GM12878 (cell line): ENCODE data around the gene TMEM14B. TPM values are rescaled to one million over a fixed set of nuclear protein-coding genes. Genes with fewer than 3 reads are reported as not detected.

ENCODE experiments used
- ATAC-seq: fragments of 200-7000 bp; cut with Tn5 transposase; 3 replicates; pipeline ENCODE4 v1.9.1; 2020; ENCODE audit warnings: mild to moderate bottlenecking, moderate library complexity
- BruUV-seq: library from RNA; stranded (reverse); fragments of 400-500 nt; replicated peaks from 2 replicates; lab custom pipeline; 2021; lab: Mats Ljungman, UMichigan
- CTCF ChIA-PET: fragments of 300-600 bp; sonication (Branson Sonifier 250); formaldehyde crosslinking; extraction: SDS; loops from one replicate; lab custom pipeline; 2021; ENCODE audit warnings: inconsistent platforms; lab: Yijun Ruan, JAX
- POLR2A ChIA-PET: fragments of 350-600 bp; formaldehyde crosslinking; extraction: SDS; loops from one replicate; lab custom pipeline; 2021; ENCODE audit warnings: inconsistent platforms; lab: Charles Lee
- RAD21 ChIA-PET: fragments of 300-600 bp; sonication (Branson Sonifier 250); formaldehyde crosslinking; loops from one replicate; lab custom pipeline; 2023; ENCODE audit warnings: antibody characterized with exemption; ENCODE audit not compliant: unreplicated experiment; lab: Charles Lee
- SMC1A ChIA-PET: fragments of 300-600 bp; sonication (Branson Sonifier 250); formaldehyde crosslinking; loops from one replicate; lab custom pipeline; 2023; ENCODE audit not compliant: unreplicated experiment, uncharacterized antibody; lab: Charles Lee
- DNase-seq: peaks from one replicate; pipeline ENCODE4 v3.0.0-alpha.2; 2011; ENCODE audit warnings: low read depth, low spot score
- FAIRE-seq: peaks from 3 replicates; lab custom pipeline; 2011; peaks lifted over from hg19 to GRCh38; lab: Jason Lieb, UNC
- H2AFZ ChIP-seq: 2 replicates; pipeline ENCODE4 v1.6.0; 2011; ENCODE audit warnings: low read depth, low read length, control low read depth; ENCODE audit not compliant: control insufficient read depth
- H3K27ac ChIP-seq: 2 replicates; pipeline ENCODE4 v1.5.1; 2011; ENCODE audit warnings: control low read depth; ENCODE audit not compliant: control insufficient read depth, insufficient read depth
- H3K27me3 ChIP-seq, 2 experiments: replicated peaks in 1 of 2; 2 replicates each; pipeline versions ENCODE4 v1.6.0 to v1.6.1; 2011; ENCODE audit warnings: low read length in 1 of 2; ENCODE audit not compliant: control insufficient read depth in 2 of 2, insufficient read depth in 2 of 2
- H3K36me3 ChIP-seq, 2 experiments: 2 replicates each; pipeline ENCODE4 v1.5.1; 2011; ENCODE audit warnings: low read length in 1 of 2; ENCODE audit not compliant: control insufficient read depth in 2 of 2, insufficient read depth in 2 of 2
- H3K4me1 ChIP-seq: 2 replicates; pipeline ENCODE4 v1.6.1; 2011; ENCODE audit warnings: mild to moderate bottlenecking, low read length, moderate library complexity, mixed read lengths; ENCODE audit not compliant: control insufficient read depth, insufficient read depth
- H3K4me2 ChIP-seq: 2 replicates; pipeline ENCODE4 v1.6.0; 2011; ENCODE audit warnings: control low read depth; ENCODE audit not compliant: control insufficient read depth, insufficient read depth
- H3K4me3 ChIP-seq: fragments of 200-600 bp; sonication (generic); 2 replicates; pipeline ENCODE4 v1.5.1; 2016
- H3K79me2 ChIP-seq: 2 replicates; pipeline ENCODE4 v1.6.0; 2011; ENCODE audit warnings: low read length; ENCODE audit not compliant: control insufficient read depth, insufficient read depth
- H3K9ac ChIP-seq: 2 replicates; pipeline ENCODE4 v1.8.0; 2011; ENCODE audit warnings: low read length, control low read depth, mixed read lengths; ENCODE audit not compliant: control insufficient read depth, insufficient read depth
- H3K9me3 ChIP-seq: replicated peaks from 3 replicates; pipeline ENCODE4 v1.5.1; 2011; ENCODE audit warnings: mild to moderate bottlenecking, low read length; ENCODE audit not compliant: control insufficient read depth, insufficient read depth
- H4K20me1 ChIP-seq: 2 replicates; pipeline ENCODE4 v1.6.0; 2011; ENCODE audit not compliant: control insufficient read depth, insufficient read depth
- BACH1 ChIP-seq: fragments of 450-650 bp; IDR thresholded peaks from 2 replicates; pipeline ENCODE4 v1.6.1; 2017; ENCODE audit warnings: mild to moderate bottlenecking, borderline replicate concordance
- CHD1 ChIP-seq: IDR thresholded peaks from 2 replicates; pipeline ENCODE4 v1.6.1; 2012; ENCODE audit warnings: low read depth, low read length, improper control_type of control experiment
- EGR1 ChIP-seq, 2 experiments: IDR thresholded peaks; 1 replicate in 1 of 2; 2 replicates in 1 of 2; pipeline ENCODE4 v1.6.1; 2011 to 2012; ENCODE audit warnings: low read depth in 2 of 2, low read length in 2 of 2, borderline replicate concordance in 1 of 2, mild to moderate bottlenecking in 1 of 2, moderate library complexity in 1 of 2
- ETV6 ChIP-seq, 2 experiments: fragments of 450-650 bp in 1 of 2; IDR thresholded peaks in 1 of 2; conservative IDR thresholded peaks in 1 of 2; 2 replicates each; pipeline ENCODE4 v1.6.1; 2014; ENCODE audit warnings: antibody characterized with exemption in 1 of 2, borderline replicate concordance in 1 of 2, low read depth in 1 of 2, mild to moderate bottlenecking in 1 of 2, moderate library complexity in 1 of 2
- FOXK2 ChIP-seq: fragments of 450-650 bp; IDR thresholded peaks from 2 replicates; pipeline ENCODE4 v1.6.1; 2017; ENCODE audit warnings: mild to moderate bottlenecking, moderate library complexity
- GATAD2B ChIP-seq: fragments of 450-650 bp; conservative IDR thresholded peaks from 2 replicates; pipeline ENCODE4 v1.6.1; 2017; ENCODE audit warnings: low read depth, mild to moderate bottlenecking, moderate library complexity
- MTA3 ChIP-seq: IDR thresholded peaks from 2 replicates; pipeline ENCODE4 v1.6.1; 2012; ENCODE audit warnings: low read length, inconsistent platforms, borderline replicate concordance
- NFXL1 ChIP-seq: fragments of 450-650 bp; IDR thresholded peaks from 2 replicates; pipeline ENCODE4 v1.6.1; 2017; ENCODE audit warnings: antibody characterized with exemption, mild to moderate bottlenecking, borderline replicate concordance
- NR2C1 ChIP-seq: fragments of 450-650 bp; IDR thresholded peaks from 2 replicates; pipeline ENCODE4 v1.6.1; 2017; ENCODE audit warnings: antibody characterized with exemption, mild to moderate bottlenecking, moderate library complexity
- NR2F1 ChIP-seq: fragments of 450-650 bp; conservative IDR thresholded peaks from 2 replicates; pipeline ENCODE4 v1.6.1; 2017; ENCODE audit warnings: mild to moderate bottlenecking
- PAX8 ChIP-seq: fragments of 450-650 bp; IDR thresholded peaks from 2 replicates; pipeline ENCODE4 v1.6.1; 2017; ENCODE audit warnings: mild to moderate bottlenecking, moderate library complexity
- RAD21 ChIP-seq: IDR thresholded peaks from 2 replicates; pipeline ENCODE4 v1.6.1; 2011; ENCODE audit warnings: mild to moderate bottlenecking, low read depth, low read length, moderate library complexity; ENCODE audit not compliant: insufficient read depth
- RBBP5 ChIP-seq: fragments of 200-600 bp; sonication (generic); conservative IDR thresholded peaks from 2 replicates; pipeline ENCODE4 v1.6.1; 2016
- SIN3A ChIP-seq: IDR thresholded peaks from 2 replicates; pipeline ENCODE4 v1.6.1; 2012; ENCODE audit warnings: low read depth, low read length, improper control_type of control experiment
- SIX5 ChIP-seq: IDR thresholded peaks from 2 replicates; pipeline ENCODE4 v1.6.1; 2011; ENCODE audit warnings: mild to moderate bottlenecking, low read depth, low read length, moderate library complexity; ENCODE audit not compliant: severe bottlenecking
- SP1 ChIP-seq: IDR thresholded peaks from one replicate; pipeline ENCODE4 v1.6.1; 2011; ENCODE audit warnings: low read depth, low read length
- SREBF1 ChIP-seq: IDR thresholded peaks from 2 replicates; pipeline ENCODE4 v1.6.1; 2012; ENCODE audit warnings: mild to moderate bottlenecking, low read length
- YY1 ChIP-seq: IDR thresholded peaks from 2 replicates; pipeline ENCODE4 v1.6.1; 2011; ENCODE audit warnings: low read depth, mild to moderate bottlenecking, low read length
- WGBS: methylation state at CpG from one replicate; pipeline ENCODE4 v1.1.6; 2016; ENCODE audit warnings: low lambda C conversion rate; ENCODE audit not compliant: insufficient replicate concordance, insufficient coverage; ENCODE audit errors: missing lambda C conversion rate; 5-methylcytosine and 5-hydroxymethylcytosine counted together
- in situ Hi-C: fragments of 300-500 bp; cut with MboI; formaldehyde crosslinking; loops from 9 replicates; pipeline ENCODE4 v1.14.3; 2018; ENCODE audit warnings: mixed read lengths
- intact Hi-C: fragments of 100-400 bp; cut with micrococcal nuclease; formaldehyde crosslinking; loops from one replicate; pipeline ENCODE4 v1.14.2; 2022; ENCODE audit not compliant: unreplicated experiment
- polyA plus RNA-seq, 11 experiments: library from polyadenylated mRNA; depleted of rRNA in 4 of 11; unstranded in 6 of 11; stranded (reverse) in 5 of 11; fragments of >200 nt; fragmentation: Nextera tagmentation in 4 of 11; fragmentation: Illumina TruSeq in 1 of 11; extraction: Ambion mirVana in 4 of 11; extraction: Trizol in 1 of 11; gene quantifications; 1 replicate in 1 of 11; 2 replicates in 10 of 11; pipeline versions ENCODE4 v1.2.1 to v1.2.3, GENCODE V29; 2011 to 2016; ENCODE audit warnings: inconsistent platforms in 2 of 11, missing spikeins in 2 of 11, low read depth in 1 of 11
- total RNA-seq, 4 experiments: library from RNA; depleted of rRNA in 3 of 4; stranded (reverse); fragments of >200 nt in 3 of 4; fragmentation: Illumina TruSeq in 1 of 4; extraction: Trizol in 1 of 4; gene quantifications; 2 replicates each; pipeline versions ENCODE4 v1.2.1 to v1.2.3, GENCODE V29; 2013 to 2021
- TF ChIP-seq, protein P1 (sequence below): IDR thresholded peaks from 2 replicates; pipeline ENCODE4 v1.6.1; 2012; ENCODE audit warnings: mild to moderate bottlenecking, low read depth, low read length

The TMEM14B gene
- total and polyA plus RNA-seq, 10 of the 15 experiments (the other 5 are each of a cell fraction or from before 2014, with no cell fraction given), result 80.5 to 399 (median 136) TPM

DNA sequence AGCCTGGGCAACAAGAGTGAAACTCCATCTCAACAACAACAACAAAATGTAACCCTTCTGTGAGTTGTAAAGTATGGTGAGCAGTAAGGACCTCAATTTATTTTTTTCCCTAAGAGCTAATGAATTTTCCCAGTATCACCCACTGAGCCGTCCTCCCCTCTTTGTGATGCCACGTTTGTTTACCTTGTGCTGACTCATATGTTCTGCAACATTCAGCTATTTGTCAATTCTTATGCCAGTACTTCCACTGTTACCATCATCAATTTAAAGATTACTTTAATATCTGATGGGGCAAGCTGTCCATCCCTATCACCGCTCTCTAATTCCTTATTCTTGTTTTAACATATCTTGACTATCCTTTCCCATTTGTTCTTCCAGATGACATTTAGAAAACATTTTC lies 53.2 kb downstream of the TMEM14B start (continued):
- no peak for TF ChIP-seq NR2F1
- TF ChIP-seq CHD1, result no peak
- no peak for TF ChIP-seq ETV6 (conservative IDR thresholded peaks at IDR 0.05 in 1 of 2, IDR thresholded peaks at IDR 0.05 in 1 of 2; ENCODE audit: borderline replicate concordance in 1 of 2, low read depth in 1 of 2)
- no peak for TF ChIP-seq EGR1 (IDR thresholded peaks at IDR 0.05; ENCODE audit: borderline replicate concordance in 1 of 2, low read depth in 2 of 2, low read length in 2 of 2)
- TF ChIP-seq FOXK2, result no peak
- TF ChIP-seq PAX8, result no peak
- no peak for TF ChIP-seq GATAD2B

DNA sequence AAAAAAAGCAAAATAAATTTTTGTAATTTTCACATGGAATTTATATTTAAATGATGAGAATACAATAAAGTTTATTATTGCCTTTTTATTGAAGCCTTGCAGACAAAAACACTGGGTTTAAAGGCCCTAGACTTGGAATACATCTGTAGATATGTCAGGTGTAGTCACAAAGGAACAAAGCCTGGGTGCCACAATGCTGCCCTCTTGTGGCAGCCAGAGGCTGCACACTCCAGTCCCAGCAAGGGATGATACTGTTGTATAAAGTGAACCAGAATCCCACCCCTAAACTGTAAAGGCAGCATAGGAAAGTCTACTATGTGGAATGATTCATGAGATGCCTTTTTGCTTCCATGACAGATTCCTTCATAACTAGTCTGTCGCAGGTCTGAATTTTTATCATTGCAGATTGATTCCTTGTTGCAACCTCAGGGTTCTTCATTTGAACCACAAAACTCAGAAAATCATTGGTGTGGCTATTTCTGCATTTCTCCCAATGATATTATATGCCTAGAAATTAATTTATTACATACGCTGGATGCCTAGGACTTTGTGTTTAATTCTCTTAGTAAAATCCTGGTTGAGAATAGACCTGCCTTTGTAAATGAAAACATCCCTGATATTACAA lies 53.7 kb downstream of the TMEM14B start:
- no peak overlapping the region for H2AFZ ChIP-seq
- no peaks in the 10 kb centered on the region for H3K9me3 ChIP-seq
- H4K20me1 ChIP-seq, result no peaks in the 10 kb centered on the region
- H3K4me2 ChIP-seq, result no peak overlapping the region
- ChIA-PET SMC1A (interaction anchor here (0.6 to 3.2 kb wide), 12 partner anchors 11 to 329 kb away, joined by 3 to 38 read pairs (median 4); no protein-coding TSS in a partner anchor), CTCF (interaction anchor here (0.6 to 12.1 kb wide), 21 partner anchors 8 to 325 kb away, joined by 3 to 153 read pairs (median 3); partner anchors contain the start of gene PAK1IP1), RAD21 (interaction anchor here (0.9 to 3.1 kb wide), 4 partner anchors 81 to 323 kb away, joined by 3 to 22 read pairs (median 4); no protein-coding TSS in a partner anchor), POLR2A (no interaction called here)
- no peaks in the 10 kb centered on the region for H3K36me3 ChIP-seq
- no peaks in the 10 kb centered on the region for H3K27me3 ChIP-seq
- H3K79me2 ChIP-seq, result no peaks in the 10 kb centered on the region
- DNase-seq (no peak), FAIRE-seq (peak; percentile 89), ATAC-seq (peak; percentile 100)
- intact Hi-C loops, result loop anchor here (1.0 kb wide), 3 partner anchors 107 to 323 kb away; partner anchors contain the start of genes C6orf52 and PAK1IP1
- H3K4me1 ChIP-seq, result no peaks in the 10 kb centered on the region
- no peak overlapping the region for H3K27ac ChIP-seq
- H3K9ac ChIP-seq, result no peak overlapping the region
- no TSS peak for BruUV-seq
- 0% methylated on average over 2 of the region's 2 CpGs for WGBS
- no peak overlapping the region for H3K4me3 ChIP-seq
- in situ Hi-C loops, result loop anchor here (5.0 kb wide), 2 partner anchors 289 to 324 kb away; no protein-coding TSS in a partner anchor
- no peak for TF ChIP-seq MTA3
- peak; percentile 14 for TF ChIP-seq SIX5
- TF ChIP-seq BACH1, result no peak
- no peak for TF ChIP-seq NR2C1
- no peak for TF ChIP-seq SREBF1
- TF ChIP-seq SIN3A, result no peak
- TF ChIP-seq RBBP5, result no peak
- no peak for TF ChIP-seq SP1
- TF ChIP-seq, protein P1, sequence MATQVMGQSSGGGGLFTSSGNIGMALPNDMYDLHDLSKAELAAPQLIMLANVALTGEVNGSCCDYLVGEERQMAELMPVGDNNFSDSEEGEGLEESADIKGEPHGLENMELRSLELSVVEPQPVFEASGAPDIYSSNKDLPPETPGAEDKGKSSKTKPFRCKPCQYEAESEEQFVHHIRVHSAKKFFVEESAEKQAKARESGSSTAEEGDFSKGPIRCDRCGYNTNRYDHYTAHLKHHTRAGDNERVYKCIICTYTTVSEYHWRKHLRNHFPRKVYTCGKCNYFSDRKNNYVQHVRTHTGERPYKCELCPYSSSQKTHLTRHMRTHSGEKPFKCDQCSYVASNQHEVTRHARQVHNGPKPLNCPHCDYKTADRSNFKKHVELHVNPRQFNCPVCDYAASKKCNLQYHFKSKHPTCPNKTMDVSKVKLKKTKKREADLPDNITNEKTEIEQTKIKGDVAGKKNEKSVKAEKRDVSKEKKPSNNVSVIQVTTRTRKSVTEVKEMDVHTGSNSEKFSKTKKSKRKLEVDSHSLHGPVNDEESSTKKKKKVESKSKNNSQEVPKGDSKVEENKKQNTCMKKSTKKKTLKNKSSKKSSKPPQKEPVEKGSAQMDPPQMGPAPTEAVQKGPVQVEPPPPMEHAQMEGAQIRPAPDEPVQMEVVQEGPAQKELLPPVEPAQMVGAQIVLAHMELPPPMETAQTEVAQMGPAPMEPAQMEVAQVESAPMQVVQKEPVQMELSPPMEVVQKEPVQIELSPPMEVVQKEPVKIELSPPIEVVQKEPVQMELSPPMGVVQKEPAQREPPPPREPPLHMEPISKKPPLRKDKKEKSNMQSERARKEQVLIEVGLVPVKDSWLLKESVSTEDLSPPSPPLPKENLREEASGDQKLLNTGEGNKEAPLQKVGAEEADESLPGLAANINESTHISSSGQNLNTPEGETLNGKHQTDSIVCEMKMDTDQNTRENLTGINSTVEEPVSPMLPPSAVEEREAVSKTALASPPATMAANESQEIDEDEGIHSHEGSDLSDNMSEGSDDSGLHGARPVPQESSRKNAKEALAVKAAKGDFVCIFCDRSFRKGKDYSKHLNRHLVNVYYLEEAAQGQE, result no peak
- TF ChIP-seq PAX8, result no peak
- TF ChIP-seq CHD1, result no peak
- TF ChIP-seq RAD21, result peak; percentile 94
- TF ChIP-seq YY1, result peak; percentile 61; the same call in 1 of the 2 replicates
- no peak for TF ChIP-seq NFXL1
